Tibial artery (tissue), 4 donors: ENCODE data around the gene HACD2.
A peak's percentile ranks its signal among the peaks of the same experiment; 100 is the strongest.

Source experiments
- DNase-seq, 2 donors: peaks; one replicate each; pipeline ENCODE4 v3.0.0-alpha.2; 2019
- H3K27ac ChIP-seq, 2 donors: fragments of 200-600 bp; sonication (generic) in 1 of 2; 1 replicate in 1 of 2; 2 replicates in 1 of 2; pipeline ENCODE4 v1.5.1; 2018 to 2019; ENCODE audit warnings: mild to moderate bottlenecking in 1 of 2
- H3K27me3 ChIP-seq, 2 donors: fragments of 200-600 bp; sonication (generic) in 1 of 2; one replicate each; pipeline versions ENCODE4 v1.5.1 to v1.6.0; 2016 to 2019
- H3K36me3 ChIP-seq, 3 donors: fragments of 200-600 bp; sonication (generic) in 2 of 3; one replicate each; pipeline ENCODE4 v1.5.1; 2016 to 2019; ENCODE audit warnings: mild to moderate bottlenecking in 2 of 3
- H3K4me1 ChIP-seq, 4 donors: fragments of 200-600 bp; sonication (generic) in 2 of 4; 1 replicate in 3 of 4; 2 replicates in 1 of 4; pipeline ENCODE4 v1.5.1; 2016 to 2019
- H3K4me3 ChIP-seq, 2 donors: fragments of 200-600 bp; sonication (generic) in 1 of 2; 1 replicate in 1 of 2; 2 replicates in 1 of 2; pipeline ENCODE4 v1.5.1; 2018 to 2019; ENCODE audit warnings: mild to moderate bottlenecking in 2 of 2
- H3K9me3 ChIP-seq, 3 donors: fragments of 200-600 bp; sonication (generic) in 1 of 3; one replicate each; pipeline ENCODE4 v1.5.1; 2016 to 2019
- intact Hi-C: fragments of 100-400 bp; cut with DNase I; formaldehyde crosslinking; loops from one replicate; pipeline ENCODE4 v1.15.0; 2023; ENCODE audit warnings: low total_unique reads
- TF ChIP-seq, protein P1 (sequence below), 2 experiments: fragments of 200-600 bp in 1 of 2; fragments of 450-650 bp in 1 of 2; IDR thresholded peaks; one replicate each; pipeline ENCODE4 v1.5.1; 2017 to 2019; ENCODE audit warnings: antibody characterized with exemption in 2 of 2, mild to moderate bottlenecking in 1 of 2, moderate library complexity in 1 of 2

HACD2 gene

DNA sequence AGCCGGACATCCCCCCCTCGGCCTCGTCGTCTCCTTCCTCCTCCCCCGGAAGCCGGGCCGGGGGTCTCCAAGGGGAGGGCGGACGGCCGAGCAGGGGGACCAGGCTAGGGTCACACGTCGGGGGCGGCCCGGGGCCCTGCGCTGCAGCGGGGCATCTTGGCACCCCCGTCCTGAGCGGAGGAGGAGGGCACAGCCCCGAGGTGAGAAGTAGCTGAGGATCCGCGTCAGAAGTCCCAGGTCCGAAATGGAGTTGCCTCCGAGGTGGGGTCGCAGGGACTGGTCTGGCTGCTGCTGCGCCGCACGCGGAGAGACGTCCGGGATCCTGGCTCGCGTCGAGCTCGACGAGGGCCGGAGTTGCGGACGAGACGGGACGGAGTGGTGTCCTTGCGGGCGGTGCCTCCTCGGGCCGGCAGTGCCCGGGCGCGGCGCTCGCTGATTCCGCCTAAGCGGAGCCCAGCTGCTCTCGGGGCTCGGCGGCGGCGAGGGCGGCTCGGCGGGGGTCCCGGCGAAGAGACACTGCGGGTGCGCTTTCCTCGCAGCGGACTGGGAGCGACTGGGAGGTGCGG lies 136.2 kb downstream of the HACD2 start, which contains the start of gene ADCY5:
Gene ADCY5 (minus strand): TSS at position 555 of the 566 bp plus-strand sequence. CDS start 545 bp downstream, at position 10.
- Histone ChIP-seq H3K27ac (peak within 1 kb of the TSS; percentile 90 to 96), H3K36me3 (no peaks in the 10 kb centered on the region), H3K27me3 (no peaks in the 10 kb centered on the region), H3K4me1 (peaks cover 0 to 35% (median 11%) of the 10 kb centered on the region in 4 donors), H3K9me3 (no peaks in the 10 kb centered on the region), H3K4me3 (peak within 1 kb of the TSS; percentile 78)
- intact Hi-C loops, result no loop called here
- TF ChIP-seq, protein P1, sequence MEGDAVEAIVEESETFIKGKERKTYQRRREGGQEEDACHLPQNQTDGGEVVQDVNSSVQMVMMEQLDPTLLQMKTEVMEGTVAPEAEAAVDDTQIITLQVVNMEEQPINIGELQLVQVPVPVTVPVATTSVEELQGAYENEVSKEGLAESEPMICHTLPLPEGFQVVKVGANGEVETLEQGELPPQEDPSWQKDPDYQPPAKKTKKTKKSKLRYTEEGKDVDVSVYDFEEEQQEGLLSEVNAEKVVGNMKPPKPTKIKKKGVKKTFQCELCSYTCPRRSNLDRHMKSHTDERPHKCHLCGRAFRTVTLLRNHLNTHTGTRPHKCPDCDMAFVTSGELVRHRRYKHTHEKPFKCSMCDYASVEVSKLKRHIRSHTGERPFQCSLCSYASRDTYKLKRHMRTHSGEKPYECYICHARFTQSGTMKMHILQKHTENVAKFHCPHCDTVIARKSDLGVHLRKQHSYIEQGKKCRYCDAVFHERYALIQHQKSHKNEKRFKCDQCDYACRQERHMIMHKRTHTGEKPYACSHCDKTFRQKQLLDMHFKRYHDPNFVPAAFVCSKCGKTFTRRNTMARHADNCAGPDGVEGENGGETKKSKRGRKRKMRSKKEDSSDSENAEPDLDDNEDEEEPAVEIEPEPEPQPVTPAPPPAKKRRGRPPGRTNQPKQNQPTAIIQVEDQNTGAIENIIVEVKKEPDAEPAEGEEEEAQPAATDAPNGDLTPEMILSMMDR (IDR thresholded peaks at IDR 0.05), result no peak
- peak in 1 of 2 donors; percentile 74 for DNase-seq

DNA sequence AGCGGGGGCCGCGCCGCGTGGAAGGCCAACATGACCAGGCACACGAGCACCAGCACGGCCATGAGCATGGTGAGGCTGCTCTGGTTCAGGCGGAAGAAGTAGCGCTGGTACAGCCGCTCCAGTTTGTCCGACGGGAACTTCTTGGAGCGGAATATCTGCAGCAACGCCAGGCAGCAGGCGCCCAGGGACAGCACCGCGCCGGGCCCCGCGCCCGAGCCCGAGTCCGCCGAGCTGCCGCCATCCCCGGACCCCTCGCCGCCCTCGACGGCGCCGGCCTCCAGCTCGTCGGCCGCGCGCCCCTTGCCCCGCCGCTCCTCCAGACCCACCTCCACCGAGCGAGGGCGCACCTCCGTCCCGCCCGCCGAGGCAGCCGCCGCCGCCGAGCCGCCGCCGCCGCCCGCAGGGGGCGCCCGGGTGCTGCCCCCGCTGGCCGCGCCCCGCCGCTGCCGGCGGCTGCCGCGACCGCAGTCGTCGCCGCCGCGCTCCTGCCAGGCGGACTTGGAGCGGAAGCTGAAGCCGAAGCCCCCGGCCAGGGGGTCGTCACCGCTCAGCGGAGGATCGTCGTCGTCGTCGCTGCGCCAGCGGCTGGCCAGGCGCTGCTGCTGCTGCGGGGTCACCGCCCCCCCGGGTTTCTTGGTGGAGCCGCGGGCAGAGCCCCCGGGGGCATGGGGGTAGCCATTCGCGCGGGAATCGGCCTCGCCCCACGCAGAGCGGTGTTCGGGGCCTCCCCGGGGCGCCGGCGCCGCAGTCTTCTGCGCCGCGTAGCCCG lies 136.9 kb downstream of the HACD2 start:
- H3K36me3 ChIP-seq, result no peaks in the 10 kb centered on the region

DNA sequence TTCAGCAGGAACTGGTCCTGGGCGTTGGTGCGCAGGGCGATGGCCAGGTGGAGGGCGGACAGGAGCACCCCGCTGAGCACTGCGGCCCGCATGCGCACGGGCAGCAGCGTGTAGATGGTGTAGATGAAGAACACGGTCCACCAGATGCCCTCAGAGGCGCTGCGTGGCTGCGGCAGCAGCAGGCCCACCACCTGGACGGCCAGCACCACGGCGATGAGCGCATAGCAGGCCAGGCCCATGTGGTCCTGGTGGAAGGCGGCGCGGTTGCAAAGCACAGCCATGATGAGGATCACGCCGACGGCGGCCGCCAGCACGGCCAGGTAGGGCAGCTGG lies 137.5 kb downstream of the HACD2 start:
- H3K27ac ChIP-seq, result peak overlapping the region; percentile 90 to 96
- H3K9me3 ChIP-seq, result no peaks in the 10 kb centered on the region
- no peaks in the 10 kb centered on the region for H3K36me3 ChIP-seq
- peak overlapping the region; percentile 78 for H3K4me3 ChIP-seq
- no peaks in the 10 kb centered on the region for H3K27me3 ChIP-seq
- intact Hi-C loops, result loop anchor here (2.0 kb wide), 1 partner anchor 119 kb away; no protein-coding TSS in a partner anchor
- no peak for DNase-seq
- TF ChIP-seq, protein P1 (IDR thresholded peaks at IDR 0.05), result no peak
- H3K4me1 ChIP-seq, result peaks cover 0 to 47% (median 16%) of the 10 kb centered on the region in 4 donors

More for the DNA sequence above, 136.9 kb downstream of the HACD2 start:
- Histone ChIP-seq H3K9me3 (no peaks in the 10 kb centered on the region), H3K27ac (peak overlapping the region; percentile 90 to 96), H3K4me1 (peaks cover 0 to 41% (median 14%) of the 10 kb centered on the region in 4 donors), H3K27me3 (no peaks in the 10 kb centered on the region), H3K4me3 (peak overlapping the region; percentile 78)
- no peak for DNase-seq
- TF ChIP-seq, protein P1 (IDR thresholded peaks at IDR 0.05), result peak in 1 of 2 experiments; percentile 65
- intact Hi-C loops, result loop anchor here (2.0 kb wide), 1 partner anchor 119 kb away; no protein-coding TSS in a partner anchor

DNA sequence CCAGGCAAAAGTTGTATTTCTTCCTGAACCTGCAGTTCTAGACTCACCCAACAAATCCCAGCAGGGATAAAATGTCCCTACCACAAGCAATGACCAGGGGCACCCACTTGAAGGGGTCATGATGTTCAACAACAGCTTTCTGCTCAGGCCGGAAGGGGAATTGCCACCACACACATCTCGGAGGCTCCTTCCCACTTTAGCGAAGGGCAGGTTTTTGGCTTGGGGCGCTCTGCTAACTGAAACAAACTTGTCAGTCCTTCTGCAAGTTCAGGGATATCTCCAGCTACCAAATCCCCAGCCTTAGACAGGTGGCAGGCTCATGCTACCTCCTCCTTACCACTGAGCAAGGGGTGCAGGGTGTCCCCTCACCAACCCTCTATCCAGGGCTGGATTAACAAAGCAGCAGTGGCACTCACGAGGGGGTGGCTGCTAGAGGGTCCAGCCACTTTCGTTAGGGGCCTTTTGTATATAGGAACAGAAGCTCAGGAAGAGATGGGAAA lies 138.2 kb downstream of the HACD2 start:
- Histone ChIP-seq H3K27me3 (no peaks in the 10 kb centered on the region), H3K9me3 (no peaks in the 10 kb centered on the region), H3K36me3 (no peaks in the 10 kb centered on the region), H3K4me3 (peak overlapping the region; percentile 78), H3K4me1 (peaks cover 0 to 54% (median 18%) of the 10 kb centered on the region in 4 donors), H3K27ac (peak overlapping the region; percentile 90 to 96)
- no peak for DNase-seq
- intact Hi-C loops, result loop anchor here (2.0 kb wide), 1 partner anchor 118 kb away; no protein-coding TSS in a partner anchor
- TF ChIP-seq, protein P1 (IDR thresholded peaks at IDR 0.05), result no peak

DNA sequence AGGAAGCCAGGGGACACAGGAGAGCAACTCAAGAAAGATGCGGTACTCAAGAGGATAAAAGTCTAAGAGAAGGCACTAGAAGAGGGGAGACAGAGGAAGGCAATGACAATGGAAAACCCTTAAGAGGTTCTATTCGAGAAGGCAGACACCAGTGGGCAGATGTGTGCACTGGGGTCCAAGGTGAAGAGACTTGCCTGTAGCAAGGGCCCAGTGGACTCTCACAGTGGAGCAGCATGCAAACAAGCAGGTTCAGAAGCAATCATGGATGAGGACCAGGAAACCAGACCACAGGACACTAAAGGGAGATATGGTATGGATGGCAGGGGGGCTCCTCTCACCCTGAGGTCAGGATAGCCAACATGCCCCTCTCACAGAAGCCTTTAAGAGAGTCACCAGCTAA lies 138.6 kb downstream of the HACD2 start:
- H3K27me3 ChIP-seq, result no peaks in the 10 kb centered on the region
- no peaks in the 10 kb centered on the region for H3K9me3 ChIP-seq
- TF ChIP-seq, protein P1 (IDR thresholded peaks at IDR 0.05), result no peak
- H3K4me1 ChIP-seq, result peaks cover 0 to 59% (median 18%) of the 10 kb centered on the region in 4 donors
- intact Hi-C loops, result loop anchor here (2.0 kb wide), 1 partner anchor 117 kb away; no protein-coding TSS in a partner anchor
- DNase-seq, result no peak
- H3K4me3 ChIP-seq, result peak overlapping the region; percentile 78
- H3K36me3 ChIP-seq, result no peaks in the 10 kb centered on the region
- peak overlapping the region; percentile 90 to 96 for H3K27ac ChIP-seq
